IMR-90 (cell line): Measurements from ENCODE around the gene HMOX2.

Source experiments
- CTCF ChIP-seq: conservative IDR thresholded peaks from 2 replicates; pipeline ENCODE4 v1.5.1; 2012; ENCODE audit warnings: mild to moderate bottlenecking, low read depth, low read length, improper control_type of control experiment
- FOS ChIP-seq: fragments of 150-350 bp; IDR thresholded peaks from 2 replicates; pipeline ENCODE4 v1.6.1; 2016; ENCODE audit warnings: low read depth, low read length
- POLR2A ChIP-seq: IDR thresholded peaks from 2 replicates; pipeline ENCODE4 v1.6.1; 2012; ENCODE audit warnings: mild to moderate bottlenecking, low read depth, low read length
- RAD21 ChIP-seq: IDR thresholded peaks from 2 replicates; pipeline ENCODE4 v1.6.1; 2012; ENCODE audit warnings: low read length, improper control_type of control experiment
- SMC3 ChIP-seq: fragments of 150-350 bp; IDR thresholded peaks from 2 replicates; pipeline ENCODE4 v1.6.1; 2016; ENCODE audit warnings: low read depth, mild to moderate bottlenecking, antibody characterized with exemption, low read length, moderate library complexity
- USF2 ChIP-seq: fragments of 150-350 bp; IDR thresholded peaks from 2 replicates; pipeline ENCODE4 v1.6.1; 2017; ENCODE audit warnings: mild to moderate bottlenecking, antibody characterized with exemption, low read length, low read depth

DNA sequence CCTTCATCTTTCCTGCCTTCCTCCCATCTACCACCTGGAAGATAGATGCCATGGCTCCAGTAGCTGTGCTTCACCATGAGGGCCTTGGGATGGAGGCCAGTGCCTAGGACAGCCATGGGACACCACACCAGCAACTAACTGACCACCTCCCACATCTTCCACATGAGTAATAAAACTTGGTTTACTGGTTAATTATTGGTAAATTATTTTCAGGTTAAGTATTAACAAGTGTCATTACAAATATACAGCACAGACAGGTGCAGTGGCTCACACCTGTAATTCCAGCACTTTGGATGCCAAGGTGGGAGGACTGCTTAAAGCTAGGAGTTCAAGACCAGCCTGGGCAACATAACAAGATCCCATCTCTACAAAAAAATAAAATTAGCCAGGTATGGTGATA, 48.4 kb downstream of the HMOX2 start:
- TF ChIP-seq POLR2A (no peak), CTCF (no peak), USF2 (no peak), SMC3 (no peak), RAD21 (no peak), FOS (no peak)
